GM13977 (cell line): ENCODE results near the gene PSMC4.

Experiments used
- DNase-seq: peaks from one replicate; pipeline ENCODE4 v3.0.0; 2012; ENCODE audit warnings: low spot score
- in situ Hi-C: fragments of 300-500 bp; cut with MboI; formaldehyde crosslinking; loops from one replicate; pipeline ENCODE4 v1.12.0; 2022; ENCODE audit warnings: low sequenced_read_pairs, low pct_unique_long_range_greater_than_20kb, mixed read lengths, inconsistent platforms; ENCODE audit not compliant: unreplicated experiment
- TF ChIP-seq, protein P1 (sequence below): IDR thresholded peaks from 2 replicates; pipeline ENCODE4 v1.5.1; 2012; ENCODE audit warnings: mild to moderate bottlenecking, control low read depth; ENCODE audit not compliant: insufficient read depth; ENCODE audit errors: extremely low read depth, missing control alignments

PSMC4 gene

GRCh38 chr19:39927524-39928356, 43.2 kb upstream of the PSMC4 start:
- TF ChIP-seq, protein P1, sequence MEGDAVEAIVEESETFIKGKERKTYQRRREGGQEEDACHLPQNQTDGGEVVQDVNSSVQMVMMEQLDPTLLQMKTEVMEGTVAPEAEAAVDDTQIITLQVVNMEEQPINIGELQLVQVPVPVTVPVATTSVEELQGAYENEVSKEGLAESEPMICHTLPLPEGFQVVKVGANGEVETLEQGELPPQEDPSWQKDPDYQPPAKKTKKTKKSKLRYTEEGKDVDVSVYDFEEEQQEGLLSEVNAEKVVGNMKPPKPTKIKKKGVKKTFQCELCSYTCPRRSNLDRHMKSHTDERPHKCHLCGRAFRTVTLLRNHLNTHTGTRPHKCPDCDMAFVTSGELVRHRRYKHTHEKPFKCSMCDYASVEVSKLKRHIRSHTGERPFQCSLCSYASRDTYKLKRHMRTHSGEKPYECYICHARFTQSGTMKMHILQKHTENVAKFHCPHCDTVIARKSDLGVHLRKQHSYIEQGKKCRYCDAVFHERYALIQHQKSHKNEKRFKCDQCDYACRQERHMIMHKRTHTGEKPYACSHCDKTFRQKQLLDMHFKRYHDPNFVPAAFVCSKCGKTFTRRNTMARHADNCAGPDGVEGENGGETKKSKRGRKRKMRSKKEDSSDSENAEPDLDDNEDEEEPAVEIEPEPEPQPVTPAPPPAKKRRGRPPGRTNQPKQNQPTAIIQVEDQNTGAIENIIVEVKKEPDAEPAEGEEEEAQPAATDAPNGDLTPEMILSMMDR = no peak
- in situ Hi-C loops = no loop called here
- DNase-seq = no peak

GRCh38 chr19:39928357-39928725, 42.6 kb upstream of the PSMC4 start:
- no peak for DNase-seq
- in situ Hi-C loops = no loop called here
- TF ChIP-seq, protein P1 = no peak

- in situ Hi-C loops = no loop called here
- TF ChIP-seq, protein P1 = no peak
- no peak for DNase-seq
Measured at GRCh38 chr19:39929750-39930149, 41.2 kb upstream of the PSMC4 start.

GRCh38 chr19:39934584-39935363, 36.2 kb upstream of the PSMC4 start, which contains the start of gene FCGBP:
Gene FCGBP (minus strand): TSS chr19:39934634.
- DNase-seq = no peak
- TF ChIP-seq, protein P1 = no peak
- in situ Hi-C loops = no loop called here

GRCh38 chr19:39935364-39935661, 35.7 kb upstream of the PSMC4 start:
- in situ Hi-C loops = no loop called here
- TF ChIP-seq, protein P1 = no peak

DNA sequence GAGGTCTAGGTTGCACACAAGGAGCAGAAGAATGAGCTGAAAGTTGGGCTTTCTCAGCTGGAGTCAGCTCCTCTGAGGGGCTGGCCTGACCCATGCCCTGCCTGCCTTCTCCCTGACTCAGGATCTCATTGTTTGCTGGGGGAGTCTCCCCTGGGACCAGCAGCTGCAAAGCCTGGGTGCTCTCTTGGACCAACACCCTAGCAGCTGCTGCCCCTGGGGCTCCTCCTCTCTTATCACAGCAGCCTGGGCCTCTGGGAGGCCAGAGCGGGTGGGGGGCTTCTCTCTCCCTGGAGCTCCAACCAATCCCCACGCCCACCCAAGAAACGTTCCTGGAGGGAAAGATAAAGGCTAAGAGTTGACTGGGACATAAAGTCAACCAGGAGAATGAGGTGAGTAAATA, 34.9 kb upstream of the PSMC4 start:
- TF ChIP-seq, protein P1 = no peak
- DNase-seq = no peak
- in situ Hi-C loops = no loop called here

More at GRCh38 chr19:39935364-39935661, 35.7 kb upstream of the PSMC4 start:
- no peak for DNase-seq
